M059J (cell line): ENCODE results near the gene PTCH1. TPM values are rescaled to one million over a fixed set of nuclear protein-coding genes. Genes with fewer than 3 reads are reported as not detected.

Experiments used
- DNase-seq: peaks from one replicate; pipeline ENCODE4 v3.0.0-alpha.2; 2012; ENCODE audit warnings: low read depth
- total RNA-seq: library from RNA; depleted of rRNA; stranded (reverse); fragments of >200 nt; shearing (Covaris generic); gene quantifications from 2 replicates; pipeline ENCODE4 v1.2.3, GENCODE V29; 2014

The PTCH1 gene
- total RNA-seq, 1 experiment from 2014 or later: 3.3 TPM

- no peak for DNase-seq
Measured at GRCh38 chr9:95512709-95513095, 4.1 kb downstream of the PTCH1 start.

- peak; percentile 14 for DNase-seq
Measured at GRCh38 chr9:95511952-95512708, 4.6 kb downstream of the PTCH1 start.

GRCh38 chr9:95511616-95511931 is 5.2 kb downstream of the PTCH1 start:
- no peak for DNase-seq

DNA sequence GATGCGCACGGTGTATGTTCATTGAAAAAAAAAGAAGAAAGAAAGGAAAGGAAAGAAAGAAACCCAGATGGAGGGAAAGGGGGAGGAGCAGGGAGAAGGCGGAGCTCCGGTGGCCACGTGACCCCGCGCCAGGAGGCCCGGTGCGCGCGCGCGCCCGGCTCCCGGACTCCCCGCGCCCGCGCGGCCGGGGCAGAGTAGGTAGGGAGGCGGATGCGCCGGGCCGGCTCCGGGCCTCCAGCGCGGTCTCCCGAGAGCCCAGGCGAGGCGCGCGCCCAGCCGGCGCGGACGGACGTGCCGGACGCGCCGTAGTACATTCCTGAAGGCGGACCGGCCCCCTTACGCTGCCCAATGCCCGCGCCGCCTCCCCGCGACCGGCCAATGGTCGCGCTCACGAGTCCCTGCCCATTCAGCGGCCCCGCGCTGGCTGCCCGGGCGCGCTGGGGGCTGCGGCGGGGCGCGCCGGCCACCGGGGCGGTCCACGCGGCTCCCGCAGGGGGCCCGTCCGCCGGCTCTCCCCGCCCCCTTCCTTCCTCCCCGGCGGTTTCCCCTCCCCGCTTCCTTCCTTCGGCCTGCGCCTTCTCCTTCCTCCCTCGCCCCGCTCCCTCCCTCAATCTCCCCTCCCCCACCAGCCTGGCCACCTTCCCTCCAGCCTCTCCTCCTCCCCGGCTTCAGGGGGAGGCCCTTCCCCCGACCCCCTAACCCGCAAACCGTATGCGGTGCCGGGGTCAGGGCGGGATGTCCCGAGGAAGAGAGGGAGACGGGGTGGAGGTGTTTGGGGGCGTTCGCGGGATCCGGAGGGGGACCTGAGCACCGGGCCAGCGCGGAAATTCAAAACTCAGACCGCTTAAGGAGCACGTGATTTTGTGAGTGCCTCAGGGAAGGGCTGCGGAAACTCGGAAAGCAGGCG is 5.8 kb downstream of the PTCH1 start:
- peak; percentile 96 for DNase-seq

DNA sequence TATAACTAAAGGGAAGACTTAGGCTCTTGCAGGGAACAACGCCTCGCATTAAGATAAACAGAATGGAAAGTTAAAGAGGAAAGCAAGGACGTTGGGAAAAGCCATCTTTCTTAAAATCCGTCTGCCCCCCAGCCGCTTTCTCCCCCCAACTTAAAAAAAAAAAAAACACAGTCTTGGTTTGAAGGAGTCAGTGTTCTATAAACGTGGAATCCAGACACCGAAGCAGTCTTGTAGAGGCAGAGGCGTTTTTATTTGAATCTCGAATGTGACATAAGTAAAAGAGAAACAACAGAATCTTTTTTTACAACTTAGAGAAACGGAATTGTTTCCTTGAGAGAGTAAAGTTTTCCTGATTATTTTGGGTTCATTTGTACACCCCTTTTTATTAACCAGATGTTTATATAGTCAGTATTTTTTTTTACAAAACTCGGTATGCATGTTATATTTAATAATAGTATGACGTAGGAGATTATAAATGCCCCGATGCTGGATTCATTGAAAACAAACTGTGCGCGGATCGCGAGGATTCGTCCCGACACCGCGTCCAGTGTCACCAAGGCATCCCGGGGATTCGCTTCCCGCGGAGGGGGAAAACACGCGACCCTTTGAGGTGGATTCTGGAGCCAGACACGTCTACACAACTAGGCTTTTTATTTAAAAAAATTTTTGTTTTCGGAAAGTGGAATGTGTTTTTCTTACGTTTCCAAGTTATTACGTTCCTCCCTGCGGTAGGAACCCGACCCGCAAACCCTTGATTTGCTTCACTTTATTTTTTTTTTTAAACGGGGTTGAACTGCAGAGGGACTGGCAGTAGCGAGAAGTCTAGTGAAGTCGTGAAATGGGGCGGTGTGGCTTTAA is 6.7 kb downstream of the PTCH1 start:
- DNase-seq: peak; percentile 48

DNA sequence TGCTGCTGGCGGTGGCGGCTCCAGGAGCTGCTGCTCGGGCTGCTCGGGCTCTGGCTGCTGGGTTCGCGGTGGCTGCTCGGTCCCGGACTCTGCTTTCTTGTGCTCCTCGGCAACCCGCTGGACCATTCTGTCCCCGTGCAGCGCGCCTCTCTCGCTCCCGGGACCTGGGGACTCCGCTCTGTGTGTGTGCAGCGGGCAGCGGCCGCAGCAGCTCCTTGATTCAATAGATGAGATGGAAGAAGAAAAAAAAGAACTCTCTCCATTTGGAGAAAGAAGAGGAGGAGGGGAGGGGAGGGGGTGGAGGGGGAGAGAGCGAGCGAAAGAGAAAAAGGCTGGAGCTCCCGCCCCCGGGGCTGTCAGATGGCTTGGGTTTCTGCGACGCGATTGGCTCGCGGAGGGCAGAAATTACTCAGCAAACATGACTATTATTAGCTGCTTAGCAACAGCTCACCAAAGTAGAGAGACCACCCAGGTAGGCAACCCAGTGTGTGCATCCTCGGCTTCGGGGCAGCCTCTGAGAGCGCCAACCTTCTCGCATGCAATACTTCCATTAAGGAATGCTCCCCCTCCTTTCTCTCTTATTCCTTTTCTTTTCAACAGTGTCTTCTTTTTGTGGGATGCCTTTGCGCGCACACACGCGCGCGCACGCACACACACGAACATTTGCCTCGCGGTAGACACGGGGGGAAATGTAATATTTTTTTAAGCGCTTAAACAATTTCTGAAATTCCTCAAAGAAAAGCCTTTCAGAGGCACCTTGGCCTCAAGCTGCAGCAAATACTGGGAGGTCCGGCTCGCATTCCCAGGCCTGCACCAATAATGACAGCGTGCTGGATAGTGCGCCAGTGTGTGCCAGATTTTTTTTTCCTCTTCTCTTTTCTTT is 7.6 kb downstream of the PTCH1 start:
- DNase-seq: peak; percentile 95

GRCh38 chr9:95508242-95508967 is 8.4 kb downstream of the PTCH1 start:
- peak; percentile 43 for DNase-seq

DNA sequence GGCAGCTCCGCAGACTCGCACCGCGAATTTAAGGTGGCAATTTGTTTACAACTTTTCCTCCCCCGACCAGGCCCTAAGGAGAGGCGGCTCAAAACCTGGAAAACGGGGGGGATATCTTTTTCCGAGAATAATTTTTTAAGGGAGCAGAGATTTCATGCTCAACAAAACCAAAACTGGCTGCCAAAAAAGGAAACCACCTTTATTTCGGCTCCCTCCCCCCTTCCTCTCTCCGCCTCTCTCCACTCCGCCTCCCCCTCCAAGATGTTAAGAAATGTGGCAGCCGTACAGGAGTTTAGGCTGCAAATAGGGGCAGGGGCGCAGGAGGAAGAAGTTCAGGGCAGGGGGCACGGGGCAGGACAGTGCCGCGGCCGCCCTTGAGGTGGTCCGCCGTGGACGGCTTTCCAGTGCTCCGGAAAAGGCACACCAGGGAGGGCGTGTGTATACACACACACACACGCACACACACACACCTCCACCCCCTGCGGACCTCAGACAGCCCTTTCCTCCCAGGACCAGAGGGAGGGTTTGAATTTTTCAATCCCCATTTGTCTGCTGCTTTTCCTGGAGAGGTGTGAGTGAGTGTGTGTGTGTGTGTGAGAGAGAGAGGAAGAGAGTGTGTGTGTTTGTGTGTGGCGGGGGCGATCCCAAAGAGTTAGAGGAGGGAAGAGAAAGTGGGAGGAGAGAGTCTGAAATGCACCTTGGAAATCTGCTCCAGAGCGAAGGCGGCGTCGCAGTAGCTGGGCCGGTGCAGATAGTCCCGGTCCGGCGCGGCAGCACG is 9.1 kb downstream of the PTCH1 start:
- DNase-seq: peak; percentile 84

DNA sequence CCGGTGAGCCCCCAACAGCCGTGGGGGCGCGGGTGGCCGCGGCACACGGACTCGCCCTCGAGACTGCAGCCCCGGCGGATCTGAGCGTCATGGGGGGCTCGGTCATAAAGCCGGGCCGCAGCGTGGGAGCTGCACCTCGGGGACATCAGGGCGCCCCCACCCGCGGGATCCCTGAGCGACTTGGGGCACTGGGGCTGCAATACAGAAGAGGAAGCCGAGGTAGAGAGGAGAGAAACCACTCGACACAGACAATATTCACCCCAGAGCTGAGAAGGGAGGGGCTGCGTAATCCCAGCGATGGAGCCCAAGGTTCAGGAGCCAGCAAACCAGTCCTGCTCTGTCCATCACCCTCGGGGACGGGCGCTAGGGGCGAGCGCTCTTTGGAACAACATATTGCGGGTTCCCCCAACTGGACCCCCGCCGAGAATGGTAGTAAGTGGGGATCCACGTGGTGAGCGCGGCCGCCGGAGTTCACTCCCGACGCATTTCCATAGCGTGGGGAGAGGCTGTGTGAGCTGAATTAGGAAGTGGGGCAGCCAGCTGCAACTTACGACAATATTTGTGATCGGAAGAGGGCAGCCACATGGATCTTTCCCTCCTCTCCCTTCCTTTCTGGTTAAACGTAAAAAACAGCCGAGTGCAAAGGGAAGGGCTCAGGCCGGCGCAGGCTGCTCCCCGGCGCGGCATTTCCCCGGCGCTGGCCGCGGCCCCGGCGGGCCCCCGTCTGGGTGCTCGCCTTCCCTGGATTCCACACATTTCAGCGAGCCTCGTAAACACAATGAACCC is 9.9 kb downstream of the PTCH1 start:
- peak; percentile 71 for DNase-seq

- DNase-seq: peak; percentile 61
Measured at GRCh38 chr9:95506428-95506677, 10.4 kb downstream of the PTCH1 start.

GRCh38 chr9:95505717-95506427 is 10.9 kb downstream of the PTCH1 start:
- peak; percentile 55 for DNase-seq

- no peak for DNase-seq
Measured at GRCh38 chr9:95505072-95505716, 11.6 kb downstream of the PTCH1 start.

DNA sequence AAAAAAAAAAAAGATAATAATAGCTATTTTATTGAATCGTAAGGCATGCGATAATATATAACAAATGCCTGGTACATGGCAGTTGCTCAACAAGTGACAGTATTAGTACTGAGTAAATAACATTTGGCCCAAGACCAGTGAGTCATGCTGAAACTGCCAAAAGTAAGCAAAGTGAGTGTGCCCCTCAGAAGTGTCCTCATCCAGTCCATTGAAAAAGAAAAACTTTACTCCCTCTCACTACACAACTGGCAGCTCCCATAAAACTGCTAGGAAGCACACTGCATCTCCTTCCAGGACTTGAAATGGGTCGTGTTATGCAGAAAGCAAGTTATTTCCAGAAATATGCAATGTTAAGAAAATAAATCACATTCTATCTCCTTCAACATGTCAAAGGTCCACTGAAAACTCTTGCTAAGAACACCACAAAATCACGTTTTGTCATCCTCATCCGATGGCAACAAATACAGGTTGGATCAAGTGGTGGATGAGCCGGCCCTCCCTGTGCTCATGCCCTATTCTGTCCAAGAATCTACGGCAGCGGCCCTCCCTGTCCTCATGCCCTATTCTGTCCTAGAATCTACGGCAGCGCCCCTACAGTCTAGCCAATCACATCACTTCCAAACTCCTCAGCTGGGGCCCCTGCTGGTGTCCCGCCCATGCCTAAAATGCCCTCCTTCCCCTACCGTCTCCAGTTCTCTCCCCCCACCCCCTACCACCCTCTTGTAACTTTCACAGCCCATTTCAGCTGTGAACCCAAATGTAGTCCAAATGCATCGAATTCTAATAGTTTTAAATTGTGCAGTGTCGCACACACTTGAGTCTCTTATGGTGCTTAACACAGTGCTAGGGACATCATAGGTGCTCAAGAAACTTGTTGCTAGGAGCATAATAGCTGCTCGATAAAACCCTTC is 12.5 kb downstream of the PTCH1 start:
- peak; percentile 69 for DNase-seq

- no peak for DNase-seq
Measured at GRCh38 chr9:95503369-95503768, 13.4 kb downstream of the PTCH1 start.

- DNase-seq: no peak
Measured at GRCh38 chr9:95502248-95502647, 14.5 kb downstream of the PTCH1 start.

DNA sequence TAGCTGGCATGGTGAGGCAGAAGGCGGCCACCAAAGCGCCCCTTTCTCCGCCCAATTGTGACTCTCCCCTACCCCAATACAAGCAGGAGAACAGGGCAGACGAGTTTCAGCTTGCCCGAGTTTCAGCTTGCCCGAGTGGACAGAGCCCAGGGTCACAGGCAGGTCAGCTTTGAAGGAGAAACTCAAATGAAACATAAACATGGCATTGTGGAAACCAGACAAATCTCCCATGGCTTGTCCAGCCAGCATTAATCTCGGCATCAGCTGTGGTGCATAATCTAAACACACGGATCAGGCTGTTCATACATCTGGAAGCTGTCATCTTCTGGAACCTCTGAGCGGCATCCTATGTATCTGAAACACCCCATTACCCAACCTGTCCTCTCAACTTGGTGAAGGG is 16.9 kb downstream of the PTCH1 start:
- DNase-seq: peak; percentile 50
